HCT116 (cell line): ENCODE results near the gene MYLK2. TPM values are rescaled to one million over a fixed set of nuclear protein-coding genes. Genes with fewer than 3 reads are reported as not detected.

ENCODE experiments used
- ATAC-seq: fragments of 200-7000 bp; cut with Tn5 transposase; 2 replicates; pipeline ENCODE4 v1.9.1; 2020; ENCODE audit warnings: mild to moderate bottlenecking, moderate library complexity
- BruUV-seq: library from RNA; stranded (reverse); fragments of 400-500 nt; replicated peaks from 2 replicates; lab custom pipeline; 2021; lab: Mats Ljungman, UMichigan
- CTCF ChIA-PET: fragments of 300-600 bp; sonication (Branson Sonifier 250); formaldehyde crosslinking; loops from one replicate; lab custom pipeline; 2021; ENCODE audit warnings: antibody characterized with exemption; lab: Charles Lee
- POLR2A ChIA-PET: fragments of 300-600, 350-600 bp; sonication (Branson Sonifier 250); formaldehyde crosslinking; loops from one replicate; lab custom pipeline; 2021; ENCODE audit warnings: antibody characterized with exemption; lab: Charles Lee
- RAD21 ChIA-PET, 2 experiments: fragments of 300-600 bp; sonication (Branson Sonifier 250); formaldehyde crosslinking; loops; one replicate each; lab custom pipeline; 2023; ENCODE audit warnings: low total read pairs in 2 of 2; ENCODE audit not compliant: uncharacterized antibody in 2 of 2, unreplicated experiment in 2 of 2, low non-redundant PET in 1 of 2; lab: Charles Lee
- DNase-seq: peaks from one replicate; pipeline ENCODE4 v3.0.0-alpha.2; 2010; ENCODE audit warnings: low read depth, low spot score
- H2AFZ ChIP-seq: fragments of 200-600 bp; shearing (Covaris generic), sonication (generic); 2 replicates; pipeline ENCODE4 v1.6.1; 2017; ENCODE audit warnings: low read depth, mixed run types, mixed read lengths, antibody characterized with exemption, low read length; ENCODE audit not compliant: poor library complexity, severe bottlenecking
- H3K27ac ChIP-seq: 2 replicates; pipeline ENCODE4 v1.5.1; 2012; ENCODE audit warnings: low read depth, low read length
- H3K27me3 ChIP-seq: fragments of 200-600 bp; sonication (generic); 2 replicates; pipeline ENCODE4 v1.6.1; 2016; ENCODE audit warnings: mixed run types, low read length, mixed read lengths; ENCODE audit not compliant: insufficient read depth
- H3K36me3 ChIP-seq, 2 experiments: fragments of 200-500 bp in 1 of 2; fragments of 200-600 bp in 1 of 2; sonication (Bioruptor generic) in 1 of 2; sonication (generic) in 1 of 2; 2 replicates each; pipeline versions ENCODE4 v1.5.1 to v1.6.1; 2014 to 2016; ENCODE audit warnings: low read length in 2 of 2, inconsistent platforms in 1 of 2, mixed read lengths in 1 of 2, mixed run types in 1 of 2; ENCODE audit not compliant: insufficient read depth in 2 of 2, control insufficient read depth in 1 of 2
- H3K4me1 ChIP-seq, 2 experiments: fragments of 200-600 bp in 1 of 2; sonication (generic) in 1 of 2; 2 replicates each; pipeline versions ENCODE4 v1.5.1 to v1.6.1; 2012 to 2017; ENCODE audit warnings: low read length in 2 of 2, inconsistent platforms in 1 of 2, mild to moderate bottlenecking in 1 of 2, mixed read lengths in 1 of 2, mixed run types in 1 of 2, moderate library complexity in 1 of 2; ENCODE audit not compliant: insufficient read depth in 2 of 2, control insufficient read depth in 1 of 2
- H3K4me2 ChIP-seq: fragments of 200-600 bp; sonication (generic); 2 replicates; pipeline ENCODE4 v1.6.1; 2017; ENCODE audit warnings: mixed run types, low read length, mixed read lengths
- H3K4me3 ChIP-seq, 2 experiments: fragments of 200-600 bp in 1 of 2; sonication (generic) in 1 of 2; replicated peaks in 1 of 2; 2 replicates each; pipeline ENCODE4 v1.5.1; 2011 to 2016; ENCODE audit warnings: low read length in 2 of 2, control low read depth in 1 of 2, low read depth in 1 of 2, mild to moderate bottlenecking in 1 of 2, mixed read lengths in 1 of 2, mixed run types in 1 of 2
- H3K79me2 ChIP-seq: fragments of 200-600 bp; sonication (generic); 2 replicates; pipeline ENCODE4 v1.6.1; 2017; ENCODE audit warnings: mild to moderate bottlenecking, mixed run types, low read length, moderate library complexity, mixed read lengths; ENCODE audit not compliant: insufficient read depth
- H3K9ac ChIP-seq: fragments of 200-600 bp; sonication (generic); 2 replicates; pipeline ENCODE4 v1.6.1; 2016; ENCODE audit warnings: low read length, mixed read lengths
- H3K9me2 ChIP-seq: fragments of 200-600 bp; sonication (generic), shearing (Covaris generic); 2 replicates; pipeline ENCODE4 v1.6.1; 2017; ENCODE audit warnings: mixed run types, mild to moderate bottlenecking, moderate library complexity; ENCODE audit not compliant: insufficient read depth
- H3K9me3 ChIP-seq, 2 experiments: fragments of 200-500 bp in 1 of 2; fragments of 200-600 bp in 1 of 2; sonication (Bioruptor generic) in 1 of 2; sonication (generic) in 1 of 2; 2 replicates each; pipeline ENCODE4 v1.6.1; 2014 to 2017; ENCODE audit warnings: low read length in 2 of 2, mixed read lengths in 2 of 2, inconsistent platforms in 1 of 2, low read depth in 1 of 2, mild to moderate bottlenecking in 1 of 2, mixed run types in 1 of 2, moderate library complexity in 1 of 2; ENCODE audit not compliant: control insufficient read depth in 1 of 2, insufficient read depth in 1 of 2
- H4K20me1 ChIP-seq: fragments of 200-600 bp; sonication (generic), shearing (Covaris generic); 2 replicates; pipeline ENCODE4 v1.6.1; 2017; ENCODE audit warnings: mixed run types, mild to moderate bottlenecking, moderate library complexity; ENCODE audit not compliant: insufficient read depth
- ATF3 ChIP-seq: IDR thresholded peaks from 2 replicates; pipeline ENCODE4 v1.6.1; 2012
- CEBPB ChIP-seq: IDR thresholded peaks from 2 replicates; pipeline ENCODE4 v1.6.1; 2012; ENCODE audit warnings: low read depth
- CTCF ChIP-seq, 3 experiments: fragments of 200-600 bp in 1 of 3; sonication (generic) in 1 of 3; IDR thresholded peaks in 2 of 3; conservative IDR thresholded peaks in 1 of 3; 2 replicates each; pipeline ENCODE4 v1.5.1; 2012 to 2017; ENCODE audit warnings: low read depth in 2 of 3, low read length in 2 of 3, antibody characterized with exemption in 1 of 3, borderline replicate concordance in 1 of 3, control low read depth in 1 of 3, mild to moderate bottlenecking in 1 of 3, mixed read lengths in 1 of 3, mixed run types in 1 of 3, moderate library complexity in 1 of 3; ENCODE audit not compliant: insufficient read depth in 1 of 3
- EGR1 ChIP-seq: IDR thresholded peaks from 2 replicates; pipeline ENCODE4 v1.6.1; 2012; ENCODE audit warnings: low read depth
- EZH2 ChIP-seq: fragments of 200-600 bp; sonication (generic); IDR thresholded peaks from 2 replicates; pipeline ENCODE4 v1.6.1; 2017; ENCODE audit warnings: antibody characterized with exemption, mixed run types
- EZH2phosphoT487 ChIP-seq: fragments of 200-600 bp; IDR thresholded peaks from 2 replicates; pipeline ENCODE4 v1.6.1; 2018; ENCODE audit warnings: antibody characterized with exemption, borderline replicate concordance
- FOSL1 ChIP-seq: IDR thresholded peaks from 2 replicates; pipeline ENCODE4 v1.6.1; 2012; ENCODE audit warnings: low read depth
- MAX ChIP-seq: IDR thresholded peaks from 2 replicates; pipeline ENCODE4 v1.6.1; 2012
- POLR2A ChIP-seq: IDR thresholded peaks from 2 replicates; pipeline ENCODE4 v1.7.0; 2011; ENCODE audit warnings: borderline replicate concordance; ENCODE audit not compliant: insufficient read depth, insufficient read length; ENCODE audit errors: extremely low read depth
- POLR2AphosphoS5 ChIP-seq: IDR thresholded peaks from 2 replicates; pipeline ENCODE4 v1.6.1; 2011; ENCODE audit warnings: mild to moderate bottlenecking, low read depth, low read length, moderate library complexity
- RAD21 ChIP-seq: IDR thresholded peaks from 2 replicates; pipeline ENCODE4 v1.6.1; 2012; ENCODE audit warnings: low read depth, mild to moderate bottlenecking
- REST ChIP-seq: IDR thresholded peaks from 2 replicates; pipeline ENCODE4 v1.6.1; 2012; ENCODE audit warnings: low read depth
- SIN3A ChIP-seq: IDR thresholded peaks from 2 replicates; pipeline ENCODE4 v1.6.1; 2012; ENCODE audit warnings: low read depth
- SP1 ChIP-seq: IDR thresholded peaks from 2 replicates; pipeline ENCODE4 v1.6.1; 2012; ENCODE audit warnings: low read depth
- TCF7L2 ChIP-seq: IDR thresholded peaks from 2 replicates; pipeline ENCODE4 v1.7.0; 2011; ENCODE audit warnings: borderline replicate concordance, inconsistent platforms; ENCODE audit not compliant: insufficient read depth, insufficient read length; ENCODE audit errors: extremely low read depth
- YY1 ChIP-seq: IDR thresholded peaks from 2 replicates; pipeline ENCODE4 v1.6.1; 2011; ENCODE audit warnings: low read length, low read depth, moderate library complexity, mild to moderate bottlenecking; ENCODE audit not compliant: insufficient replicate concordance; ENCODE audit errors: extremely low read depth
- ZBTB33 ChIP-seq: IDR thresholded peaks from 2 replicates; pipeline ENCODE4 v1.6.1; 2011; ENCODE audit warnings: mild to moderate bottlenecking, low read length, moderate library complexity; ENCODE audit not compliant: insufficient replicate concordance; ENCODE audit errors: extremely low read depth
- ZFX ChIP-seq: fragments of 450-650 bp; IDR thresholded peaks from 2 replicates; pipeline ENCODE4 v1.6.1; 2017
- ZNF274 ChIP-seq: fragments of 200-500 bp; sonication (Bioruptor generic); IDR thresholded peaks from 2 replicates; pipeline ENCODE4 v1.6.1; 2014; ENCODE audit warnings: mild to moderate bottlenecking, low read depth, low read length, inconsistent platforms
- intact Hi-C: fragments of 100-400 bp; cut with micrococcal nuclease; formaldehyde crosslinking; loops from 2 replicates; pipeline ENCODE4 v1.10.0; 2022
- total RNA-seq: library from RNA; stranded (reverse); gene quantifications from one replicate; pipeline ENCODE4 v1.2.1, GENCODE V29; 2021; ENCODE audit not compliant: unreplicated experiment

MYLK2 gene
- total RNA-seq, 1 experiment from 2014 or later, result 0.34 TPM

- ChIA-PET CTCF (interaction anchor here (1.2 to 3.7 kb wide), 2 partner anchors 12 to 88 kb away, joined by 3 to 20 read pairs; partner anchors contain the start of gene PDRG1), POLR2A (interaction anchor here (1.1 kb wide), 1 partner anchor 154 kb away, joined by 3 read pairs; no protein-coding TSS in a partner anchor), RAD21 (no interaction called here)
- DNase-seq (no peak), ATAC-seq (no peak)
- Histone ChIP-seq H4K20me1 (no peaks in the 10 kb centered on the region), H3K4me2 (no peak overlapping the region), H3K4me1 (peaks cover 15 to 20% of the 10 kb centered on the region in 2 experiments; a peak in 3 of 4 replicates), H3K27me3 (no peaks in the 10 kb centered on the region), H3K9ac (no peak overlapping the region), H3K4me3 (no peak overlapping the region), H3K36me3 (no peaks in the 10 kb centered on the region), H3K9me3 (no peaks in the 10 kb centered on the region), H3K9me2 (no peaks in the 10 kb centered on the region), H2AFZ (no peak overlapping the region), H3K79me2 (no peaks in the 10 kb centered on the region), H3K27ac (no peak overlapping the region)
- no TSS peak for BruUV-seq
- intact Hi-C loops, result no loop called here
- TF ChIP-seq EZH2 (no peak), YY1 (no peak), EGR1 (no peak), ZBTB33 (no peak), RAD21 (no peak), CTCF (IDR thresholded peaks at IDR 0.05 in 2 of 3, conservative IDR thresholded peaks at IDR 0.05 in 1 of 3; ENCODE audit: borderline replicate concordance in 1 of 3, insufficient read depth in 1 of 3, low read depth in 2 of 3, low read length in 2 of 3) (no peak), SP1 (no peak), REST (no peak), ZNF274 (no peak), TCF7L2 (no peak), MAX (no peak), POLR2A (no peak), CEBPB (no peak), ZFX (no peak), POLR2AphosphoS5 (no peak), SIN3A (no peak), ATF3 (no peak), EZH2phosphoT487 (no peak), FOSL1 (no peak)
These were observed 44.3 kb downstream of the MYLK2 start for GRCh38 chr20:31863296-31864085.
